IPS-15b (cell line): Measurements from ENCODE around the gene MGRN1.

Source experiments
- H3K27me3 ChIP-seq: one replicate; pipeline ENCODE4 v1.6.1; 2013; ENCODE audit warnings: low read length; ENCODE audit not compliant: control insufficient read depth, insufficient read depth
- H3K36me3 ChIP-seq: one replicate; pipeline ENCODE4 v1.6.1; 2013; ENCODE audit warnings: low read length; ENCODE audit not compliant: control insufficient read depth, insufficient read depth
- H3K4me1 ChIP-seq: one replicate; pipeline ENCODE4 v1.6.1; 2013; ENCODE audit warnings: mild to moderate bottlenecking, low read length; ENCODE audit not compliant: control insufficient read depth, insufficient read depth
- H3K4me3 ChIP-seq: one replicate; pipeline ENCODE4 v1.5.1; 2013; ENCODE audit warnings: low read depth, low read length
- H3K9ac ChIP-seq: one replicate; pipeline ENCODE4 v1.6.1; 2013; ENCODE audit warnings: low read depth, mild to moderate bottlenecking, low read length
- H3K9me3 ChIP-seq: one replicate; pipeline ENCODE4 v1.6.1; 2013; ENCODE audit warnings: mild to moderate bottlenecking, low read length; ENCODE audit not compliant: control insufficient read depth, insufficient read depth

Gene MGRN1

DNA sequence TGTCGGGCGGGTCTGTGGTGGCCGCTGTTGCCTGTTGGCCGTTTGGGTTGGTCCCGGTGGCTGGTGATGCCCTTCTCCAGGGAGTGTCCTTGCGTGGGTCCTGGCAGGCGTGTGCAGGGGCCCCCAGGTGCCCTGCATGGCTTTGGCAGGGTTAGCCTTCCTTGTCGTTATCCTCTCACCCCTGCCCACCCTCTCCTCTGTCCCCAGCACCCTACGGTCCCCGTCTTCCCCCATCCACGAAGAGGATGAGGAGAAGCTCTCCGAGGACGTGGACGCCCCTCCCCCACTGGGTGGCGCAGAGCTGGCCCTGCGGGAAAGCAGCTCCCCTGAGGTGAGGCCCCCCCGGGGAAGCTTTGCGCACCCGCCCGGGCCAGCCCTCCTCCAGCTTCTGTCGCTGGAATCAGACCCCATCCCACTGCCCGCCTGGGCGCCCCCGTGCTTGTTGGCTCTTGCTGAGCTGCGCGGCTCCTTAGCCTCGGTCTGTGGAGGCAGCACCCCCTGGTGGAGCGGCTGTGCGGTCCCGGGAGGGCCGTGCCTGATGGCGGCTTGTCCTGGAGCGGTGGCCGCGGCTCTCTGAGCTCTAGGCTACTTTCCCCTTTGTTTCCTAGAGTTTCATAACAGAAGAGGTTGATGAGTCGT lies 58.1 kb downstream of the MGRN1 start:
- H3K9me3 ChIP-seq, result no peaks in the 10 kb centered on the region
- no peak overlapping the region for H3K4me3 ChIP-seq
- H3K4me1 ChIP-seq, result no peaks in the 10 kb centered on the region
- H3K36me3 ChIP-seq, result peaks cover 55% of the 10 kb centered on the region
- no peaks in the 10 kb centered on the region for H3K27me3 ChIP-seq
- H3K9ac ChIP-seq, result no peak overlapping the region

DNA sequence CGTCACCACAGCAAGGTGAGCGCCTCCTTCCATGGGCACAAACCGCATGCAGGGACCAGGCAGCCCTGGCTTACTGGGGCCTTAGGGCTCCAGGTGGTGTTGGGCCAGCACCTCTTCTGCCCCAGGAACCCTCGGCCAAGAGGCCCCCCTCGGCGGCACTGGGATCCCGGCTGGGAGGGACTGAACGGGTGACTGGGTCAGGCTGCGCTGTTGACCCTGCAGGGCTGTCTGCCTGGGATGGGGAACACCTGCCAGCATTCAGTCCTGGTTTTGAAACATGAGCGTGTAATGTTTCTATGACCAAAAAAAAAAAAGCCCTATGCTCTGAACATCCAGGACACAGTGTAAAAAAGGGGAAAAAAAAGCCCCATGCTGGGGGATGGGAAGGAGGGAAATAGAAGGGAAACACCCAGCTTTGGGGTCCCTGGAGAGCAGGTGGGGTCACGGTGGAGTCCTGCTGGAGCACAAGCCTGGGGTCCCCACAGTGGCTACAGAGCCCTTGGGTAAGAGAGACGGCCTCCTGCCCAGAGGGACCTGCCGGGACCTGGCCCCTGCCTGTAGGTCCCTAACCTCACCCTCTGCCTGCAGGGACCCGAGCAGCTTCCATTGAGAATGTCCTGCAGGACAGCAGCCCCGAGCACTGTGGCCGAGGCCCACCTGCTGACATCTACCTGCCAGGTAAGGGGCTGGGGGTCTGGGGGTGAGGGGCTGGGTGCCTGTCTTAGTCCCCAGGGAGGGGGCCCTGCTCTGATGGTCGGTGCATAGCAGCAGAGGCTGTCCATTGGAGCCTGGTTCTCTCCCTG lies 58.8 kb downstream of the MGRN1 start:
- Histone ChIP-seq H3K27me3 (no peaks in the 10 kb centered on the region), H3K9ac (no peak overlapping the region), H3K4me1 (no peaks in the 10 kb centered on the region)

DNA sequence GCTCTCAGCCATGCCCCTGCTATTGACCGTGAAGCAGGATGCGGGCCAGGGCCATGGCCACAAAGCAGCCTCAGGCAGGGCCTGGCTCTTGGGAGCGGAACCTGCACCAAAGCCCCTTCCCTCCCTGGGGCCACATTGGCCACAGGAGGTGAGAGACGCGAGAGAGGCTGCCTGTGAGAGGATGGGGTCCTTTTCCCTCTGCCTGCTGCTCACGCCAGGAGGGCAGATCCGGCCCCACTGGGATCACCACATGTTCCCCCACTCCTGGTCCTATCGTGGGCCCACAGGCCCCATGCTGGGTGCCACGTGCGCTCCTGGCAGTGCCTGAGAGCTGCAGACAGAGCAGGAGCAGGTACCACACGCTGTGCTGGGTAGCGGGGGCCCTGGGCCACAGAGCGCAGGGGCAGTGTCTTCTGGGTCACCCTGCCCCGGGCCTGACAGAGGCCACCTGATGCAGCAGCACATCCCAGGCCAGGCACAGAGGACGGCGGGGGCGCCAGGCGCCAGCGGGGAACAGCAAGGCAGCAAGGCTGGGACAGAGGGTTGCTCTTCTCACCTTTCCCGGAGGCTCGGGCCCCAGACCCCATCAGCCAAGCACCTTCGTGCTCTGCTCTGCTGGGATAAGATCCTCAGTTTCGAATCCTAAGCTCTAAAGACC lies 59.6 kb downstream of the MGRN1 start:
- Histone ChIP-seq H3K4me3 (no peak overlapping the region), H3K9ac (no peak overlapping the region), H3K27me3 (no peaks in the 10 kb centered on the region), H3K4me1 (no peaks in the 10 kb centered on the region), H3K9me3 (no peaks in the 10 kb centered on the region), H3K36me3 (peaks cover 59% of the 10 kb centered on the region)

More for the DNA sequence above, 58.8 kb downstream of the MGRN1 start:
- Histone ChIP-seq H3K36me3 (peaks cover 57% of the 10 kb centered on the region), H3K4me3 (no peak overlapping the region), H3K9me3 (no peaks in the 10 kb centered on the region)

DNA sequence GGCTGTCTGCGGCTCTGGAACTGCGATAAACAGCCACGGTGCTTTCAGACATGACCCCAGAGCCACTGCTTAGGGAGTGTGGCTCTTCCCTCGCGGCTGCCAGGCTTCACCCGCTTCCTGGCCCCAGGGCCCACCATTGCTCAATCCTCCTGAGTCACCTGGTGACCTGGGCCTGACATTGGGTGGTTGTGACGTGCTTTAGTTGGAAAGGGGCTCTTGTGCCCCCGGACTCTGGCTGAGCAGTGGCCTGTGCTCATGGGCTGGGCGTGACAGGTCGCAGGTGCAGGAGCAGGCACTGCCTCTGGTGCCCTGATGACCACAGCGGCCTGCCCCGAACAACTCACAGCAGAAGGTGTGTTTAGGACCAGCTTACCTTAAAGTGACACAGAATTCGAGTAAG lies 60.1 kb downstream of the MGRN1 start:
- H3K27me3 ChIP-seq, result no peaks in the 10 kb centered on the region
- no peaks in the 10 kb centered on the region for H3K4me1 ChIP-seq
- H3K9ac ChIP-seq, result no peak overlapping the region
- H3K36me3 ChIP-seq, result peaks cover 57% of the 10 kb centered on the region
- H3K9me3 ChIP-seq, result no peaks in the 10 kb centered on the region
- H3K4me3 ChIP-seq, result no peak overlapping the region

DNA sequence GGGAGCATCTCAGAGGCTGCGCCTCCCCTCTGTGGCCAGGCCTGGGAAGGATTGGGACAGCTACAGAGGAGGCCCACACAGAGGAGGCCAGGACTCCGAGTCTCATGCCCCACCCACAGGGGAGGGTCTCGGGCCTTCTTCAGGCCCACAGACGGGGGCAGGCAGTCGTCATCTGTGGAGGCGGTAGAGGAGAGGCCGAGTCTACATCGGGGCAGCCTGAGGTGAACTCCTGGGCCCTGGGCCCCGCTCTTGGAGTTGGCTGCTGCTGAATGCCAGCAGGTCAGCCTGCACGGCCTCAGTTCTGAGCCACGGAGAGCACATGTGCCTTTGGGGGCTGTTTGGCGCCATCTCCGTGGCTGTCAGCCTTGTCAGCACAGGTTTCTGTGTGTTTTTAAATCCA lies 60.7 kb downstream of the MGRN1 start:
- no peak overlapping the region for H3K9ac ChIP-seq
- H3K9me3 ChIP-seq, result no peaks in the 10 kb centered on the region
- H3K36me3 ChIP-seq, result peaks cover 60% of the 10 kb centered on the region
- H3K4me3 ChIP-seq, result no peak overlapping the region
- H3K27me3 ChIP-seq, result no peaks in the 10 kb centered on the region
- H3K4me1 ChIP-seq, result no peaks in the 10 kb centered on the region

DNA sequence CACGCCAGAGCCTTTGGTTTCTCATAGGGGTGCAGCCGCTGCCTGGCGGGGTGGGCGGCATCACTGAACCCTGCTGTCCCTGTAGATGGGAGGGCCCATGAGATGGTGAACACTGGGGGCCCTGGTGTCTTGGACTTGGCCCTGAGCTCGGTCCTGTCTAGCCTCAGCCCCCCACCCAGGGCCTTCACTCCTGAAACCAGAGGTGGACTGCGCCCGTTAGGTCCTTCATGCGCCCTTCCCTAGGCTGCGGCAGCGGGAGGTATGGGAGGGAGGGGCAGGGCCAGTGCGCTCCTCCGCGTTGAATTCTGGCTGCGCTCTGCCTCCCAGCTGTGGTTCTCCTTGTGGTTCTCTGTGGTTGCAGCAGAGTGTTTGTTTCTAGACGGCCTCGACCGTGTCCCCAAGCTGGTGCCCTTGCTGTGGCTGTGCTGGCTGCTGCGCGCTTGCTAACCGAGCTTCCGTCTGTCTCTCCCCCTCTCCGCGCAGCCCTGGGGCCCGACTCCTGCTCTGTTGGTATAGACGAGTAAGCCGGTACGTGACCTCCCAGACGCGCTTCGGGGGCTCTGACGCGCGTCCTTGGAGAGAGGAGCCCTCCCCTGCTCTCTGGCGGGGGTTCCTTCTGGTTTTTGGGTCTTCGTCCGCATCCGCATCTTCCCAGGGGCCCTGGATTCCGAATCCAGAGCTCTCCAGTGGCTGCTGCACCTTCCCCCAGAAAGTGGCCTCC lies 61.3 kb downstream of the MGRN1 start:
- H3K36me3 ChIP-seq, result peaks cover 60% of the 10 kb centered on the region
- H3K9ac ChIP-seq, result no peak overlapping the region
- no peak overlapping the region for H3K4me3 ChIP-seq
- H3K4me1 ChIP-seq, result no peaks in the 10 kb centered on the region
- no peaks in the 10 kb centered on the region for H3K27me3 ChIP-seq
- no peaks in the 10 kb centered on the region for H3K9me3 ChIP-seq

DNA sequence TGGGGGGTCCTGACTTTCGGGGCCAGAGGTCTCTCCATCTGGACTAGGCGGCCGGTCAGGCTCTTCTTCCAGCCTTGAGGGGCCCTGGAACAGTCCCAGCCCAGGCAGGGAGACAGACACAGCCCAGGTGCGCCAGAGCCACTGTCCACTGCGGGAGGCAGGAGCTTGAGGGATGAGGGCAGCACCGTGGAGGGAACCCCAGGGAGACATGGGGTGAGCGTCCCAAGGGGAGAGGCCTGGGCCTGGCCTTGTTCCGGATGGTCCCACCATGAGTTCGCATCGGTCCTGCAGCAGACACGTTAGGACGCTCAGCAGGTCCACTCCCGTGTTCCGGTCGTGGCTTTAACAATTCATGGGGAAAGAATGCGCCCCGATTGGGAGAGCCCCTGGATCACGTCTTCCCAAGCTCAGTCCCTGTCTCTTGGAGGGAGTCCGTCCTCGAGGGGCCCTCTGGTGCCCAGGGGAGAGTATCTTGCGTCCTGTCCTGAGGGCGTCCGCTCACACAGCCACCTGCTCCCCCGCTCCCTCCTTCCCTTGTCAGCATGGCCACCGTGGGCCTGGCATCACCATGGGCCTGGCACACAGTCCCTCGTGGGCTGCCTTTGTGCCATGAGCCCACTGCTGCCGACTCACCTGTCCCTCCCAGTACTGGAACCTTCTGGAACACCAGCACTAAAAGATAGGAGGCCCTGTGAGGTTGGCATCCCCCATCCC lies 62.0 kb downstream of the MGRN1 start:
- H3K27me3 ChIP-seq, result no peaks in the 10 kb centered on the region
- H3K4me3 ChIP-seq, result no peak overlapping the region
- H3K36me3 ChIP-seq, result peaks cover 56% of the 10 kb centered on the region
- H3K9ac ChIP-seq, result no peak overlapping the region
- no peaks in the 10 kb centered on the region for H3K4me1 ChIP-seq
- H3K9me3 ChIP-seq, result no peaks in the 10 kb centered on the region

DNA sequence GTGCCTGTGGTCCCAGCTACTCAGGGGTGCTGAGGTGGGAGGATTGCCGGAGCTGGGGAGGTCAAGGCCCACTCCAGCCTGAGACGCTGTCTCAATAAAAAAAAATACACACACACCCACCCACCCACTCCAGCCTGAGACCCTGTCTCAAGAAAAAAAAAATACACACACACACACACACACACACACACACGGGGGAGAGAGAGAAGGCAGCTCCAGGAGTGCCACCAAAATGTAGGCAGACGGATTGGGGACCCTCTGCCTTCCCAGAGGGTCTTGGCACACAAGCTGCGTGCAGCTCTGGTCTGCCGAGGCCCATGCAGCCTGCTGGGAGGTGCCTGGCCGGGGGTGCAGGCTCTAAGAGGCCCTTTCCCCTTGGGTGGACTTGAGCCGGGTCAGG lies 62.8 kb downstream of the MGRN1 start:
- Histone ChIP-seq H3K9ac (no peak overlapping the region), H3K4me3 (no peak overlapping the region), H3K4me1 (no peaks in the 10 kb centered on the region), H3K36me3 (peaks cover 51% of the 10 kb centered on the region), H3K27me3 (no peaks in the 10 kb centered on the region), H3K9me3 (no peaks in the 10 kb centered on the region)

DNA sequence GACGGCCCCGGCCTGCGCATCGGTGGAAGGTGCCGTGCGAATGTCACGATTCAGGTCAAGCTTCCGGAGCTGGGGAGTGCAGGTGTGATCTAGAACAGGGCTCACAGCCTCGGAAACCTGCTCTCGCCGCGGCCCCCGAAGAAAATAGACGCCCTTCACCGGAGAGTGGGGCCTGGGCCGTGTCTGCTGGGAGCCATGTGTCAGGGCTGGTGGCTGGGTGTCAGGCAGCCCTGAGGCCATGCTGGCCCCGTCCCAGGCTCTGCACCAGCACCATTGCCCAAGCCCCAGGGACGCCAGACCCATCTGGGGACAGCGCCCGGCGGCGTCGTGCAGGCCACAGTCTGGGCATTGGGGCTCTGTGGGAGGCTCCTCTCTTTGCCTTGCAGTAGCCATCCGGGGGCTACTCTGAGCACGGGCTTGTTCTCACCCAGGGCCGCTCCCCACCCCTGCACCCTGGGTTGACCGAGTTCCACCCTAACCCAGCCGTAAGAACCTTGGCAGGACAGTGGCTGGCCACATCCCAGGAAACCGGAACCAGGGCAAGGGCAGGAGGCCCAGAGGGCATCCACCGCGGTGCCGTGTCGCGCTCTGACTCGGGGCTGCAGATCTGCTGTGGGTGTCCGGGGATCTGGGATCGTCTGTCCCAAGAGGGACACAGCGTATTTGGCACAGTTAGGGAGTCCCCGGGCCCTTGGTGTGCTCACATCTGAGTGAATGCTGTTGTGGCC lies 63.5 kb downstream of the MGRN1 start:
- Histone ChIP-seq H3K4me1 (peaks cover 4% of the 10 kb centered on the region), H3K27me3 (no peaks in the 10 kb centered on the region), H3K4me3 (no peak overlapping the region), H3K9ac (no peak overlapping the region), H3K9me3 (no peaks in the 10 kb centered on the region), H3K36me3 (peaks cover 46% of the 10 kb centered on the region)

DNA sequence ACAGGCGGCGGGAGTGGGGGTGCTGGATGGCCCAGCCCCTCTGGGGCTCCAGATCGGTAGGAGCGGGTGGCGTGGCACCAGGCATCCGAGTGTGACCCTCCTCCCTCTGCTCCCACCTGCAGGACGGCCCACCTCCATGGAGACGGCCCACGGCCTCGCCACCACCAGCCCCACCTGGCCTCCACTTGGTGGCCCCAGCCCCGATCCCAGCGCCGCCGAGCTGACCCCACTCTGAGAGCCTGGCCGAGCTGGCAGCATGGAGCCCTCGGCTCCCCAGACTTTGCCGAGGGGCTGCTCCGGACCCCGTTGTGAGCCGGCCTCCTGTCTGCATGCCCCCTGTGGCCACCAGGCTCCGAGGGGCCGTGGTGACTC lies 64.0 kb downstream of the MGRN1 start:
- no peak overlapping the region for H3K9ac ChIP-seq
- H3K36me3 ChIP-seq, result peaks cover 43% of the 10 kb centered on the region
- H3K27me3 ChIP-seq, result no peaks in the 10 kb centered on the region
- H3K4me3 ChIP-seq, result no peak overlapping the region
- H3K4me1 ChIP-seq, result peaks cover 4% of the 10 kb centered on the region
- no peaks in the 10 kb centered on the region for H3K9me3 ChIP-seq
